Mammary epithelial cell (primary cell): ENCODE results near the gene PRODH.

Experiments
- CTCF ChIP-seq, 2 donors: IDR thresholded peaks in 1 of 2; conservative IDR thresholded peaks in 1 of 2; 2 replicates each; pipeline ENCODE4 v1.5.1; 2011 to 2012; ENCODE audit warnings: inconsistent platforms in 2 of 2, low read length in 2 of 2, mild to moderate bottlenecking in 2 of 2, control low read depth in 1 of 2, low read depth in 1 of 2; ENCODE audit not compliant: insufficient read depth in 1 of 2; ENCODE audit errors: extremely low read depth in 1 of 2
- EZH2 ChIP-seq: IDR thresholded peaks from 2 replicates; pipeline ENCODE4 v1.6.1; 2012; ENCODE audit warnings: low read length, inconsistent platforms, borderline replicate concordance

- no peak for TF ChIP-seq CTCF (conservative IDR thresholded peaks at IDR 0.05 in 1 of 2, IDR thresholded peaks at IDR 0.05 in 1 of 2; ENCODE audit: extremely low read depth in 1 of 2, insufficient read depth in 1 of 2, low read depth in 1 of 2, low read length in 2 of 2)
- no peak for TF ChIP-seq EZH2
Measured at GRCh38 chr22:18971321-18971751, 35.2 kb upstream of the PRODH start.
